Activated T-helper 17 cell treated with anti-CD3 and anti-CD28 coated beads, Interleukin-2, amount 50 U/mL, for 72 hours (primary cell): ENCODE measurements around the gene NME3. TPM values are rescaled to one million over a fixed set of nuclear protein-coding genes. Genes with fewer than 3 reads are reported as not detected.

Source experiments
- ATAC-seq: fragments of 150-1000 bp; cut with Tn5 transposase; replicated peaks from 2 replicates; pipeline ENCODE4 v1.10.0; 2021; ENCODE audit warnings: mild to moderate bottlenecking, moderate library complexity
- H3K27ac Mint-ChIP-seq: one replicate; pipeline ENCODE4 v1.8.0; 2022; ENCODE audit warnings: mixed read lengths
- H3K27me3 Mint-ChIP-seq: one replicate; pipeline ENCODE4 v1.8.0; 2022; ENCODE audit warnings: mixed read lengths
- H3K36me3 Mint-ChIP-seq: one replicate; pipeline ENCODE4 v1.8.0; 2022; ENCODE audit warnings: low read depth, mild to moderate bottlenecking, mixed read lengths
- H3K4me1 Mint-ChIP-seq: one replicate; pipeline ENCODE4 v1.8.0; 2022; ENCODE audit warnings: mixed read lengths
- H3K4me3 Mint-ChIP-seq: one replicate; pipeline ENCODE4 v1.8.0; 2022; ENCODE audit warnings: mild to moderate bottlenecking, mixed read lengths
- H3K9me3 Mint-ChIP-seq: one replicate; pipeline ENCODE4 v1.8.0; 2022; ENCODE audit warnings: mixed read lengths
- total RNA-seq, 2 donors: library from RNA; stranded (reverse); gene quantifications; one replicate each; pipeline ENCODE4 v1.2.3, GENCODE V29; 2022

The NME3 gene
- total RNA-seq, 2 donors from 2014 or later = 39.3 to 39.9 TPM

GRCh38 chr16:1762879-1763520 is 8.3 kb downstream of the NME3 start:
- Mint-ChIP-seq H3K27ac (no peak overlapping the region), H3K36me3 (peaks cover 21% of the 10 kb centered on the region), H3K27me3 (no peaks in the 10 kb centered on the region), H3K9me3 (no peaks in the 10 kb centered on the region), H3K4me3 (no peak overlapping the region), H3K4me1 (no peaks in the 10 kb centered on the region)
- no peak for ATAC-seq

- Mint-ChIP-seq H3K27ac (no peak overlapping the region), H3K4me3 (no peak overlapping the region), H3K27me3 (no peaks in the 10 kb centered on the region), H3K4me1 (no peaks in the 10 kb centered on the region), H3K36me3 (peaks cover 18% of the 10 kb centered on the region), H3K9me3 (no peaks in the 10 kb centered on the region)
- ATAC-seq = no peak
Observed at GRCh38 chr16:1762196-1762878, 9.0 kb downstream of the NME3 start.

- no peaks in the 10 kb centered on the region for H3K9me3 Mint-ChIP-seq
- no peaks in the 10 kb centered on the region for H3K27me3 Mint-ChIP-seq
- no peak overlapping the region for H3K4me3 Mint-ChIP-seq
- H3K4me1 Mint-ChIP-seq = peaks cover 2% of the 10 kb centered on the region
- peaks cover 12% of the 10 kb centered on the region for H3K36me3 Mint-ChIP-seq
- no peak for ATAC-seq
- H3K27ac Mint-ChIP-seq = no peak overlapping the region
Observed at GRCh38 chr16:1761751-1762150, 9.6 kb downstream of the NME3 start.

- Mint-ChIP-seq H3K27me3 (no peaks in the 10 kb centered on the region), H3K4me1 (peaks cover 5% of the 10 kb centered on the region), H3K4me3 (no peak overlapping the region), H3K36me3 (peaks cover 12% of the 10 kb centered on the region), H3K27ac (no peak overlapping the region), H3K9me3 (no peaks in the 10 kb centered on the region)
- no peak for ATAC-seq
Observed at GRCh38 chr16:1760911-1761310, 10.4 kb downstream of the NME3 start.

GRCh38 chr16:1759511-1759910 is 11.8 kb downstream of the NME3 start:
- H3K9me3 Mint-ChIP-seq = no peaks in the 10 kb centered on the region
- ATAC-seq = no peak
- peaks cover 5% of the 10 kb centered on the region for H3K4me1 Mint-ChIP-seq
- H3K4me3 Mint-ChIP-seq = no peak overlapping the region
- no peaks in the 10 kb centered on the region for H3K27me3 Mint-ChIP-seq
- H3K27ac Mint-ChIP-seq = no peak overlapping the region
- peaks cover 25% of the 10 kb centered on the region for H3K36me3 Mint-ChIP-seq

- ATAC-seq = no peak
- no peak overlapping the region for H3K27ac Mint-ChIP-seq
- H3K4me1 Mint-ChIP-seq = peaks cover 5% of the 10 kb centered on the region
- no peak overlapping the region for H3K4me3 Mint-ChIP-seq
- H3K36me3 Mint-ChIP-seq = peaks cover 30% of the 10 kb centered on the region
- no peaks in the 10 kb centered on the region for H3K27me3 Mint-ChIP-seq
- no peaks in the 10 kb centered on the region for H3K9me3 Mint-ChIP-seq
Observed at GRCh38 chr16:1758923-1759322, 12.4 kb downstream of the NME3 start.

- H3K36me3 Mint-ChIP-seq = peaks cover 39% of the 10 kb centered on the region
- H3K4me3 Mint-ChIP-seq = no peak overlapping the region
- H3K27ac Mint-ChIP-seq = peak overlapping the region; percentile 48
- peaks cover 5% of the 10 kb centered on the region for H3K4me1 Mint-ChIP-seq
- H3K9me3 Mint-ChIP-seq = no peaks in the 10 kb centered on the region
- ATAC-seq = no peak
- H3K27me3 Mint-ChIP-seq = no peaks in the 10 kb centered on the region
Observed at GRCh38 chr16:1757714-1758461, 13.5 kb downstream of the NME3 start.

- peaks cover 42% of the 10 kb centered on the region for H3K36me3 Mint-ChIP-seq
- no peak for ATAC-seq
- H3K27ac Mint-ChIP-seq = no peak overlapping the region
- H3K4me3 Mint-ChIP-seq = no peak overlapping the region
- no peaks in the 10 kb centered on the region for H3K9me3 Mint-ChIP-seq
- no peaks in the 10 kb centered on the region for H3K27me3 Mint-ChIP-seq
- peaks cover 5% of the 10 kb centered on the region for H3K4me1 Mint-ChIP-seq
Observed at GRCh38 chr16:1754204-1754603, 17.1 kb downstream of the NME3 start.

- Mint-ChIP-seq H3K27me3 (no peaks in the 10 kb centered on the region), H3K27ac (no peak overlapping the region), H3K36me3 (peaks cover 50% of the 10 kb centered on the region), H3K9me3 (no peaks in the 10 kb centered on the region), H3K4me1 (peaks cover 5% of the 10 kb centered on the region), H3K4me3 (no peak overlapping the region)
- no peak for ATAC-seq
Observed at GRCh38 chr16:1752853-1753252, 18.5 kb downstream of the NME3 start.

- H3K9me3 Mint-ChIP-seq = no peaks in the 10 kb centered on the region
- H3K27ac Mint-ChIP-seq = no peak overlapping the region
- H3K4me3 Mint-ChIP-seq = no peak overlapping the region
- peaks cover 5% of the 10 kb centered on the region for H3K4me1 Mint-ChIP-seq
- peaks cover 50% of the 10 kb centered on the region for H3K36me3 Mint-ChIP-seq
- H3K27me3 Mint-ChIP-seq = no peaks in the 10 kb centered on the region
- ATAC-seq = no peak
Observed at GRCh38 chr16:1751946-1752345, 19.4 kb downstream of the NME3 start.

GRCh38 chr16:1749152-1750117 is 21.9 kb downstream of the NME3 start:
- Mint-ChIP-seq H3K27ac (no peak overlapping the region), H3K4me3 (no peak overlapping the region), H3K9me3 (no peaks in the 10 kb centered on the region), H3K36me3 (peaks cover 55% of the 10 kb centered on the region), H3K27me3 (no peaks in the 10 kb centered on the region), H3K4me1 (no peaks in the 10 kb centered on the region)
- peak; percentile 32 for ATAC-seq

GRCh38 chr16:1747934-1748333 is 23.4 kb downstream of the NME3 start:
- Mint-ChIP-seq H3K36me3 (peaks cover 44% of the 10 kb centered on the region), H3K9me3 (no peaks in the 10 kb centered on the region), H3K4me1 (no peaks in the 10 kb centered on the region), H3K27ac (no peak overlapping the region), H3K27me3 (no peaks in the 10 kb centered on the region), H3K4me3 (no peak overlapping the region)
- ATAC-seq = no peak

- Mint-ChIP-seq H3K4me1 (no peaks in the 10 kb centered on the region), H3K36me3 (peaks cover 32% of the 10 kb centered on the region), H3K27ac (no peak overlapping the region), H3K27me3 (no peaks in the 10 kb centered on the region), H3K9me3 (no peaks in the 10 kb centered on the region), H3K4me3 (no peak overlapping the region)
- no peak for ATAC-seq
Observed at GRCh38 chr16:1746693-1747195, 24.6 kb downstream of the NME3 start.
